Lung (tissue), 12 donors: Measurements from ENCODE around the gene PRDM15. TPM values are rescaled to one million over a fixed set of nuclear protein-coding genes. Genes with fewer than 3 reads are reported as not detected.
A peak's percentile ranks its signal among the peaks of the same experiment; 100 is the strongest.

Source experiments
- ATAC-seq: fragments of 200-7000 bp; cut with Tn5 transposase; one replicate; pipeline ENCODE4 v1.9.1; 2020; ENCODE audit warnings: moderate number of reproducible peaks; ENCODE audit not compliant: insufficient read depth, low FRiP score
- DNase-seq, 3 donors: peaks; one replicate each; pipeline ENCODE4 v3.0.0-alpha.2; 2013 to 2017
- H3K27ac ChIP-seq, 2 donors: one replicate each; pipeline ENCODE4 v1.5.1; 2013; ENCODE audit warnings: mild to moderate bottlenecking in 2 of 2, moderate library complexity in 2 of 2, control low read depth in 1 of 2, inconsistent platforms in 1 of 2, low read depth in 1 of 2, low read length in 1 of 2
- H3K27me3 ChIP-seq, 3 donors: one replicate each; pipeline ENCODE4 v1.5.1; 2013; ENCODE audit warnings: low read length in 2 of 3; ENCODE audit not compliant: control insufficient read depth in 3 of 3, insufficient read depth in 3 of 3
- H3K36me3 ChIP-seq, 4 donors: one replicate each; pipeline ENCODE4 v1.5.1; 2013; ENCODE audit warnings: low read length in 4 of 4, mild to moderate bottlenecking in 1 of 4, moderate library complexity in 1 of 4; ENCODE audit not compliant: control insufficient read depth in 4 of 4, insufficient read depth in 4 of 4
- H3K4me1 ChIP-seq, 5 donors: one replicate each; pipeline ENCODE4 v1.5.1; 2013; ENCODE audit warnings: low read length in 5 of 5, mild to moderate bottlenecking in 2 of 5, moderate library complexity in 1 of 5; ENCODE audit not compliant: control insufficient read depth in 5 of 5, insufficient read depth in 5 of 5
- H3K4me3 ChIP-seq: one replicate; pipeline ENCODE4 v1.5.1; 2013; ENCODE audit warnings: mild to moderate bottlenecking, control low read depth, moderate library complexity
- H3K9ac ChIP-seq, 2 donors: one replicate each; pipeline ENCODE4 v1.5.1; 2013; ENCODE audit warnings: low read length in 2 of 2, control low read depth in 1 of 2; ENCODE audit not compliant: insufficient read depth in 1 of 2
- H3K9me3 ChIP-seq, 4 donors: one replicate each; pipeline ENCODE4 v1.5.1; 2013; ENCODE audit warnings: low read length in 3 of 4, mild to moderate bottlenecking in 1 of 4, moderate library complexity in 1 of 4; ENCODE audit not compliant: control insufficient read depth in 4 of 4, insufficient read depth in 3 of 4
- CTCF ChIP-seq: IDR thresholded peaks from 2 replicates; pipeline ENCODE4 v1.5.1; 2012; ENCODE audit warnings: mild to moderate bottlenecking; ENCODE audit errors: control extremely low read depth, extremely low read depth
- WGBS, 2 donors: extraction: QIAGEN DNeasy Blood & Tissue Kit; methylation state at CpG; one replicate each; pipeline ENCODE4 v1.1.7; 2013; 5-methylcytosine and 5-hydroxymethylcytosine counted together
- polyA plus RNA-seq, 2 donors: library from polyadenylated mRNA; stranded (reverse); fragments of 200-250 nt; gene quantifications; one replicate each; pipeline ENCODE4 v1.2.1, GENCODE V29; 2013
- total RNA-seq, 2 donors: library from RNA; depleted of rRNA in 1 of 2; stranded (reverse); fragments of >200 nt in 1 of 2; gene quantifications; one replicate each; pipeline ENCODE4 v1.2.1, GENCODE V29; 2014 to 2021
- donor health status: control.
- donor health status: control.
- donor health status: Bipolar disorder and iron deficiency.
- donor health status: healthy.
- donor health status: DM: yes; HTN: yes; CAD: no.

The PRDM15 gene
- total and polyA plus RNA-seq, 4 donors, result 2.4 to 7.2 (median 4.1) TPM

GRCh38 chr21:41779659-41780058, 99.5 kb downstream of the PRDM15 start:
- Histone ChIP-seq H3K9ac (no peak overlapping the region), H3K36me3 (no peaks in the 10 kb centered on the region), H3K4me1 (peaks cover 0 to 3% (median 0%) of the 10 kb centered on the region in 5 donors), H3K4me3 (no peak overlapping the region), H3K27ac (no peak overlapping the region), H3K27me3 (peaks cover 0 to 29% (median 26%) of the 10 kb centered on the region in 3 donors), H3K9me3 (no peaks in the 10 kb centered on the region)
- DNase-seq (no peak), ATAC-seq (no peak)
- WGBS, 2 donors, result 41 to 66% methylated on average over 5 of the region's 5 CpGs
- TF ChIP-seq CTCF, result no peak

DNA sequence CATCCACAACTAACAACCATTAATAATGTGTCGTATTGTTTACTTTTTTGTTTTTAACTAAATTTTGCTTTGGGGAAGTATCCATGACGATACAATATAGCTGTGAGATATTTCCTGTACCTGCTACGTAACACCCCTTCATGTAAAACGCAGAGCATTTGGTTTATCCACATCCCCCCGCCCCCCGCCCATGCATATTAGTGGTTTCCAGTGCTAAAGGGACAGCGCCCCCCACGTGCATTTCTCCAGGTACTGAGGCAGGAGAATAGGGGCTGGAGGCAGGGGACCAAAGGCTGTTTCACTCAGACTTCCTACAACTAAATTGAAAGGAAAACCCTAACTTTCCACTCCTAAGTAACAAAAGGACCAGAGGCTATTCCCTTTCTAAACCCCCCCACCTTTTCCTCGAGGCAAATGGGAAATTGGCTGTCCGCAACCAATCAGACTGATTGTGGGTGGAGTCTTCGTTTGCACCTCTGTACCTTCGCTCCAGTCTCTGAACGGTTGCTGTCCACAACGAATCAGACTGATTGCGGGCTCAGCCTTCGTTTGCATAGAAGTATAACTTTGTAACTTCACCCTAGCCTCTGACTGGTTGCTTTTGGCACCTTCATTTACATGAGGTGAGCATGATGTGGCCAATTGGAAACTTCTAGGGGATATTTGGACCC, 100.1 kb downstream of the PRDM15 start:
- Histone ChIP-seq H3K4me3 (no peak overlapping the region), H3K9ac (no peak overlapping the region), H3K27ac (no peak overlapping the region), H3K27me3 (peaks cover 0 to 32% (median 29%) of the 10 kb centered on the region in 3 donors), H3K9me3 (no peaks in the 10 kb centered on the region), H3K4me1 (peaks cover 0 to 3% (median 0%) of the 10 kb centered on the region in 5 donors), H3K36me3 (no peaks in the 10 kb centered on the region)
- DNase-seq (peak in 2 of 3 donors; percentile 25 to 37), ATAC-seq (no peak)
- no peak for TF ChIP-seq CTCF
- WGBS, 2 donors, result 19 to 24% methylated on average over 16 of the region's 16 CpGs

- no peaks in the 10 kb centered on the region for H3K36me3 ChIP-seq
- no peak overlapping the region for H3K9ac ChIP-seq
- peak; percentile 81 for TF ChIP-seq CTCF
- no peaks in the 10 kb centered on the region for H3K9me3 ChIP-seq
- peaks cover 0 to 38% (median 36%) of the 10 kb centered on the region in 3 donors for H3K27me3 ChIP-seq
- H3K4me3 ChIP-seq, result no peak overlapping the region
- H3K4me1 ChIP-seq, result peaks cover 0 to 3% (median 0%) of the 10 kb centered on the region in 5 donors
- peak; percentile 86 to 91 (median 89) for DNase-seq
- 21 to 36% methylated on average over 42 to 45 of the region's 45 CpGs for WGBS, 2 donors
- peak; percentile 82 for ATAC-seq
- H3K27ac ChIP-seq, result no peak overlapping the region
These were observed 101.0 kb downstream of the PRDM15 start for GRCh38 chr21:41777951-41778815.
